ENCODE data around the gene PEX11A. TPM values are rescaled to one million over a fixed set of nuclear protein-coding genes. Genes with fewer than 3 reads are reported as not detected.

The PEX11A gene
- total RNA-seq, 1 donor from 2014 or later: 6.5 TPM

DNA sequence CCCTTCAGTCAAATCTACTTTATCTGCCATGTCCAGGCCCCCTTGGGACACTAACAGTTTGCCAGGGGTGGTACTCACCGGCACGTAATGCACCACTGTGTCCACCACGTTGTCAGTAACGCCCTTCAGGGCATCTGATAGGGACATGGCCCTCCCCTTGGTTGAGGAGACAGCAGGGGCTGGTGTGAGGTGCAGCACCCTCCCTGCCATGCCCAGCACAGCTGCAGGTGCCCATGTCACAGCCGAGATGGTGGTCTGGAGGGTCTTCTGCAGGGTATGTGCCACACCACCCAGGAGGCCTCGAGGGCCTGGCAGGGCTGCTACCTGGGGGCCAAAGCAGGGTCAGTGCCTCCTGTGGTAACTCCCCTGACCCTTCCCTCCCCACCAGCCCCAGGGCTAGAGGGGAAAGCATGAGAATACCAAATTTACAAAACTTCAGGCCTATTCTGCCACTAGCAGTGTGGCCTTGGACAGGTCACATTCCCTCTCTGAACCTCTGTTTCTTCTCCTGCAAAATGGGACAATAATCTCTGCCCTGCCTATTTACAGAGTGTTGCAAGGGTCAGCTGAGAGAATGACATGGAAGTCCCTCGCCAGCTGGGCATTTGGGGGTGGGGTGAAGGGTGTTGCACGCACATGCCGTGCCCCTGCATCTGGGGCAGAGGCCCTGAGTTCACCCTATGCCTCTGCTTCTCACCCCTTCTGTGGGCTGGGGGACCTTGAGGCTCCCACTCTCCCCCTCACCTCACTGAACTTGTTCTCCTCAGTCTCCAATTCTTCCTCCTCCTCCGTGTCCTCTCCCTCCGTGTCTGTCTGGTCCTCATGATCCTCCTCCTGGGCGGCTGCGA is 23.5 kb downstream of the PEX11A start:
- no peak for DNase-seq (ENCODE audit: low spot score in 2 of 2, unreplicated experiment in 2 of 2)
- H3K4me1 Mint-ChIP-seq: peaks cover 14% of the 10 kb centered on the region
- H3K27me3 Mint-ChIP-seq (ENCODE audit: low read depth): no peaks in the 10 kb centered on the region
- H3K27ac Mint-ChIP-seq: no peak overlapping the region
- H3K36me3 Mint-ChIP-seq: no peaks in the 10 kb centered on the region
- TF ChIP-seq, protein P1, sequence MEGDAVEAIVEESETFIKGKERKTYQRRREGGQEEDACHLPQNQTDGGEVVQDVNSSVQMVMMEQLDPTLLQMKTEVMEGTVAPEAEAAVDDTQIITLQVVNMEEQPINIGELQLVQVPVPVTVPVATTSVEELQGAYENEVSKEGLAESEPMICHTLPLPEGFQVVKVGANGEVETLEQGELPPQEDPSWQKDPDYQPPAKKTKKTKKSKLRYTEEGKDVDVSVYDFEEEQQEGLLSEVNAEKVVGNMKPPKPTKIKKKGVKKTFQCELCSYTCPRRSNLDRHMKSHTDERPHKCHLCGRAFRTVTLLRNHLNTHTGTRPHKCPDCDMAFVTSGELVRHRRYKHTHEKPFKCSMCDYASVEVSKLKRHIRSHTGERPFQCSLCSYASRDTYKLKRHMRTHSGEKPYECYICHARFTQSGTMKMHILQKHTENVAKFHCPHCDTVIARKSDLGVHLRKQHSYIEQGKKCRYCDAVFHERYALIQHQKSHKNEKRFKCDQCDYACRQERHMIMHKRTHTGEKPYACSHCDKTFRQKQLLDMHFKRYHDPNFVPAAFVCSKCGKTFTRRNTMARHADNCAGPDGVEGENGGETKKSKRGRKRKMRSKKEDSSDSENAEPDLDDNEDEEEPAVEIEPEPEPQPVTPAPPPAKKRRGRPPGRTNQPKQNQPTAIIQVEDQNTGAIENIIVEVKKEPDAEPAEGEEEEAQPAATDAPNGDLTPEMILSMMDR (IDR thresholded peaks at IDR 0.05; ENCODE audit: unreplicated experiment): no peak
- H3K4me3 Mint-ChIP-seq: peak overlapping the region; percentile 38
- no peaks in the 10 kb centered on the region for H3K9me3 Mint-ChIP-seq

GRCh38 chr15:89666184-89666857 is 24.2 kb downstream of the PEX11A start:
- Mint-ChIP-seq H3K4me1 (peaks cover 11% of the 10 kb centered on the region), H3K36me3 (no peaks in the 10 kb centered on the region), H3K27me3 (ENCODE audit: low read depth) (no peaks in the 10 kb centered on the region), H3K9me3 (no peaks in the 10 kb centered on the region), H3K4me3 (peak overlapping the region; percentile 39), H3K27ac (no peak overlapping the region)
- no peak for DNase-seq (ENCODE audit: low spot score in 2 of 2, unreplicated experiment in 2 of 2)
- TF ChIP-seq, protein P1 (IDR thresholded peaks at IDR 0.05; ENCODE audit: unreplicated experiment): no peak

DNA sequence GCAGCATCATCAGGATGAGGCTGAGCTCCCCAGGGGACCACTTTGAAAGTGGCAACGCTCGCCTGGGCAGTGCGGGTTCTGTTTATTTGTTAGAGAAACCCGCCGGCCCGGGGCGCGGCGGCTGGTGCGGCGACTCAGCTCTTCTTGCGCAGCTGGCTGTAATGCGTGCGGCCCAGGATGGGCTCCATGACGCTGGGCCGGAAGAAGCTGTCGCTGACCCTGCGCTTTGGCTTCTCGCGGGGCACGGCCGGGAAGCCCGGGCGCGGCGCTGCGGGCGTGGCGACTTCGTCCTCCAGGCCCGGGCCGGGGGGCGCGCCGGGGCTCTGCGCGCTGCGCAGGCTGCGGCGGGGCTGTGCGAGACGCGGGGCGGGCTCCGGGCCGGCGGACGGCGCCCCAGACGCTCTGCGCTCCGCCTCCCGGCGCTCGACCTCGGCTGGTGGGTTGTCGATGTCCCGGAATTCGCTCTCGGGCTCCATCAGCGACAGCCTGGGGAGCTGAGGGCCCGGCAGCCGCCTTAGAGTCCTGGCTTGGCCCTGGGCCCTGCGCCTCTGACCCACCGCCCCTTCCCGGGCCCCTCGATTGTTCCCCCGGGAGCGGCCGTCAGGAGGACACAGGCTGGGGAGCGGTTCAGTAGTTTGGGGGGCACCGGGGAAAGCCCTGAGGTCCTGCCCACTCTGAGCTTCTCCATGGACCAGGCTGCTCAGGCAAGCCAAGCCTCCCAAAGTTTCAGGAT is 24.9 kb downstream of the PEX11A start:
- Mint-ChIP-seq H3K27me3 (ENCODE audit: low read depth) (peaks cover 3% of the 10 kb centered on the region), H3K9me3 (no peaks in the 10 kb centered on the region), H3K4me1 (peaks cover 11% of the 10 kb centered on the region), H3K27ac (no peak overlapping the region), H3K36me3 (no peaks in the 10 kb centered on the region), H3K4me3 (peak overlapping the region; percentile 49)
- TF ChIP-seq, protein P1 (IDR thresholded peaks at IDR 0.05; ENCODE audit: unreplicated experiment): no peak
- peak in 1 of 2 experiments; percentile 68 for DNase-seq (ENCODE audit: low spot score in 2 of 2, unreplicated experiment in 2 of 2)

GRCh38 chr15:89664441-89665350 is 25.9 kb downstream of the PEX11A start:
- DNase-seq (ENCODE audit: low spot score in 2 of 2, unreplicated experiment in 2 of 2): no peak
- TF ChIP-seq, protein P1 (IDR thresholded peaks at IDR 0.05; ENCODE audit: unreplicated experiment): no peak
- Mint-ChIP-seq H3K4me1 (peaks cover 11% of the 10 kb centered on the region), H3K27ac (no peak overlapping the region), H3K27me3 (ENCODE audit: low read depth) (peaks cover 8% of the 10 kb centered on the region), H3K4me3 (peak overlapping the region; percentile 53), H3K9me3 (no peaks in the 10 kb centered on the region), H3K36me3 (no peaks in the 10 kb centered on the region)
